ENCODE data around the gene RPL37. TPM values are rescaled to one million over a fixed set of nuclear protein-coding genes. Genes with fewer than 3 reads are reported as not detected.
A peak's percentile ranks its signal among the peaks of the same experiment; 100 is the strongest.
"Not testable (repeated sequence)": the region's sequence is repeated elsewhere in the genome, so short reads cannot be mapped to it uniquely, and the experiment has no call there.

Gene RPL37
- total RNA-seq, 4 donors from 2014 or later: 64.0 to 132 (median 91.4) TPM

DNA sequence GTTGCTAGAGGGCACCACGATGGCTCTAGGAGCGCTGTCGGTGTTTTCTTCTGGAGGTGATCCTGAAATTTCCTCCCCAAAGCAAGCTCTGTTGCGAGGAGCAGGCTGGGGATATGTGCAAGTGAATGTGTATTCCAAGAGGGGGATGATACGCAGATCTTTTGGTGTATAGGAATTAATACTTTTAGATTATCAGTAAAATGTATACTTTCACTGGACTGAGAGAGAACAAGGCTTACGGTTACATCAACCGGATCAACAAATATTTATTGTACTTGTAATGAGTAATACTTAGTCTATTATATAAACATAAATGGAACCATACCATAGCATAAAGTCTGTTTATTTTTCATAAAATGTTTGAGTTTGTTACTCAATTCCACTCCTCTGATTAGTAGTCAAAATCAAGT lies 36.2 kb downstream of the RPL37 start:
- peak overlapping the region; percentile 65 to 99 for H3K4me3 ChIP-seq
- 0 to 2% methylated on average over 2 to 7 of the region's 7 CpGs for WGBS, 2 donors (ENCODE audit: low coverage in 1 of 2)
- peak in 1 of 4 experiments; percentile 3 for TF ChIP-seq CTCF (IDR thresholded peaks at IDR 0.05)
- no peak for TF ChIP-seq EP300 (IDR thresholded peaks at IDR 0.05)
- no peak for TF ChIP-seq POLR2A (IDR thresholded peaks at IDR 0.05)
- no peak for TF ChIP-seq POLR2AphosphoS5 (IDR thresholded peaks at IDR 0.05)
- H3K27ac ChIP-seq: peak overlapping the region; percentile 86 to 99 (median 95)
- no peak for ATAC-seq
- H3K36me3 ChIP-seq: no peaks in the 10 kb centered on the region
- no peaks in the 10 kb centered on the region for H3K9me3 ChIP-seq
- H3K4me1 ChIP-seq: peaks cover 0 to 47% (median 6%) of the 10 kb centered on the region in 3 donors
- H3K27me3 ChIP-seq: no peaks in the 10 kb centered on the region

- 0% methylated on average over 9 to 11 of the region's 70 CpGs for WGBS, 2 donors (ENCODE audit: low coverage in 1 of 2)
- Histone ChIP-seq H3K9me3 (no peaks in the 10 kb centered on the region), H3K4me3 (peak within 1 kb of the TSS; percentile 65 to 99), H3K4me1 (peaks cover 0 to 53% (median 6%) of the 10 kb centered on the region in 3 donors), H3K27ac (peak within 1 kb of the TSS; percentile 86 to 99 (median 95)), H3K27me3 (no peaks in the 10 kb centered on the region), H3K36me3 (no peaks in the 10 kb centered on the region)
- TF ChIP-seq POLR2A (IDR thresholded peaks at IDR 0.05): peak; percentile 52 to 55
- TF ChIP-seq CTCF (IDR thresholded peaks at IDR 0.05): peak; percentile 49 to 82 (median 60)
- TF ChIP-seq EP300 (IDR thresholded peaks at IDR 0.05): no peak
- peak; percentile 62 for TF ChIP-seq POLR2AphosphoS5 (IDR thresholded peaks at IDR 0.05)
- peak; percentile 97 for ATAC-seq
Observed at GRCh38 chr5:40798012-40798800, 36.8 kb downstream of the RPL37 start, which contains the start of gene PRKAA1. PRKAA1 (minus strand) TSS chr5:40798374; CDS start chr5:40798189, 185 bp downstream.

- Histone ChIP-seq H3K36me3 (no peaks in the 10 kb centered on the region), H3K27me3 (no peaks in the 10 kb centered on the region), H3K9me3 (no peaks in the 10 kb centered on the region), H3K4me3 (peak overlapping the region; percentile 65 to 99), H3K27ac (peak overlapping the region; percentile 57 to 99 (median 95)), H3K4me1 (peaks cover 0 to 61% (median 6%) of the 10 kb centered on the region in 3 donors)
- peak; percentile 65 for ATAC-seq
- TF ChIP-seq POLR2AphosphoS5 (IDR thresholded peaks at IDR 0.05) (no peak), EP300 (IDR thresholded peaks at IDR 0.05) (no peak), CTCF (IDR thresholded peaks at IDR 0.05) (no peak), POLR2A (IDR thresholded peaks at IDR 0.05) (no peak)
- WGBS, 2 donors (ENCODE audit: low coverage in 1 of 2): 0 to 1% methylated on average over 8 to 9 of the region's 56 CpGs
Observed at GRCh38 chr5:40797273-40798011, 37.6 kb downstream of the RPL37 start.

- Histone ChIP-seq H3K9me3 (no peaks in the 10 kb centered on the region), H3K27ac (peak overlapping the region in 2 of 4 donors; percentile 94 to 99), H3K4me3 (peak overlapping the region; percentile 65 to 99), H3K4me1 (peaks cover 3 to 70% (median 6%) of the 10 kb centered on the region in 3 donors), H3K27me3 (no peaks in the 10 kb centered on the region), H3K36me3 (no peaks in the 10 kb centered on the region)
- 31 to 33% methylated on average over 3 of the region's 3 CpGs for WGBS, 2 donors (ENCODE audit: low coverage in 1 of 2)
- TF ChIP-seq EP300 (IDR thresholded peaks at IDR 0.05): no peak
- TF ChIP-seq CTCF (IDR thresholded peaks at IDR 0.05): no peak
- no peak for TF ChIP-seq POLR2A (IDR thresholded peaks at IDR 0.05)
- TF ChIP-seq POLR2AphosphoS5 (IDR thresholded peaks at IDR 0.05): peak; percentile 66
- ATAC-seq: peak; percentile 35
Observed at GRCh38 chr5:40796487-40796889, 38.5 kb downstream of the RPL37 start.

DNA sequence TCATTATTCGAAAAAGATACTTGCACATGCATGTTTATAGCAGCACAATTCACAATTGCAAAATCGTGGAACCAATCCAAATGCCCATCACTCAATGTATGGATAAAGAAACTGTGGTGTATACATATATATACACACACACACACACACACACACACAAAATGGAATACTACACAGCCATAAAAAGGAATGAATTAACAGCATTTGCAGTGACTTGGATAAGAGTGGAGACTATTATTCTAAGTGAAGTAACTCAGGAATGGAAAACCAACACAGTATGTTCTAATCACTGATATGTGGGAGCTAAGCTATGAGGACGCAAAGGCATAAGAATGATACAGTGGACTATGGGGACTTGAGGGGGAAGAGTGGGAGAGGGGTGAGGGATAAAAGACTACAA lies 40.1 kb downstream of the RPL37 start:
- not testable (repeated sequence) for H3K4me3 ChIP-seq, H3K27me3 ChIP-seq, H3K36me3 ChIP-seq, H3K9me3 ChIP-seq, H3K27ac ChIP-seq, ATAC-seq
- peaks cover 5 to 82% (median 12%) of the 10 kb centered on the region in 3 donors for H3K4me1 ChIP-seq
- WGBS, 2 donors (ENCODE audit: low coverage in 1 of 2): 88 to 100% methylated on average over 1 to 2 of the region's 3 CpGs

DNA sequence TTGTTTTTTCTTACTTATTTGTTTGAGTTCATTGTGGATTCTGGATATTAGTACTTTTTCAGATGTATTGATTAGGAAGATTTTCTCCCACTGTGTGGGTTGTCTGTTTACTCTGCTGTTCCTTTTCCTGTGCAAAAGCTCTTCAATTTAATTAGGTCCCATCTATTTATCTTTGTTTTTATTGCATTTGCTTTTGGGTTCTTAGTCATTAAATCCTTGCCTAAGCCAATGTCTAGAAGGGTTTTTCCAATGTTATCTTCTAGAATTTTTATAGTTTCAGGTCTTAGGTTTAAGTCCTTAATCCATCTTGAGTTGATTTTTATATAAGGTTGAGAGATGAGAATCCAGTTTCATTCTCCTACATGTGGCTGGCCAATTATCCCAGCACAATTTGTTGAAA lies 40.7 kb downstream of the RPL37 start:
- H3K27me3 ChIP-seq, H3K27ac ChIP-seq, H3K9me3 ChIP-seq, H3K36me3 ChIP-seq, ATAC-seq, H3K4me3 ChIP-seq: not testable (repeated sequence)
- peaks cover 5 to 81% (median 12%) of the 10 kb centered on the region in 3 donors for H3K4me1 ChIP-seq

GRCh38 chr5:40792691-40793090 lies 42.3 kb downstream of the RPL37 start:
- not testable (repeated sequence) for H3K9me3 ChIP-seq, H3K4me3 ChIP-seq, H3K27ac ChIP-seq, H3K27me3 ChIP-seq, ATAC-seq
- peaks cover 0 to 10% of the 10 kb centered on the region in 2 donors for H3K36me3 ChIP-seq
- H3K4me1 ChIP-seq: peaks cover 5 to 76% (median 12%) of the 10 kb centered on the region in 3 donors
- 87% methylated on average over 8 of the region's 10 CpGs; no CpG with 5 or more reads in 1 of the 2 donors for WGBS, 2 donors (ENCODE audit: low coverage in 1 of 2)
